Adipose tissue (tissue), 3 donors: ENCODE data around the gene EYA4. TPM values are rescaled to one million over a fixed set of nuclear protein-coding genes. Genes with fewer than 3 reads are reported as not detected.

Experiments
- H3K27ac ChIP-seq: one replicate; pipeline ENCODE4 v1.5.1; 2013; ENCODE audit warnings: low read depth, low read length
- WGBS, 3 donors: extraction: QIAGEN DNeasy Blood & Tissue Kit; methylation state at CpG; one replicate each; pipeline ENCODE4 v1.1.7; 2013; 5-methylcytosine and 5-hydroxymethylcytosine counted together
- polyA plus RNA-seq, 3 donors: library from polyadenylated mRNA; stranded (reverse); fragments of 200-250 nt; gene quantifications; one replicate each; pipeline ENCODE4 v1.2.3, GENCODE V29; 2013
- donor health status: healthy with polysubstance abuse.
- donor health status: Bipolar disorder and iron deficiency.
- donor health status: healthy.

Gene EYA4
- polyA plus RNA-seq, 3 donors = 0.06 to 0.90 (median 0.43) TPM

DNA sequence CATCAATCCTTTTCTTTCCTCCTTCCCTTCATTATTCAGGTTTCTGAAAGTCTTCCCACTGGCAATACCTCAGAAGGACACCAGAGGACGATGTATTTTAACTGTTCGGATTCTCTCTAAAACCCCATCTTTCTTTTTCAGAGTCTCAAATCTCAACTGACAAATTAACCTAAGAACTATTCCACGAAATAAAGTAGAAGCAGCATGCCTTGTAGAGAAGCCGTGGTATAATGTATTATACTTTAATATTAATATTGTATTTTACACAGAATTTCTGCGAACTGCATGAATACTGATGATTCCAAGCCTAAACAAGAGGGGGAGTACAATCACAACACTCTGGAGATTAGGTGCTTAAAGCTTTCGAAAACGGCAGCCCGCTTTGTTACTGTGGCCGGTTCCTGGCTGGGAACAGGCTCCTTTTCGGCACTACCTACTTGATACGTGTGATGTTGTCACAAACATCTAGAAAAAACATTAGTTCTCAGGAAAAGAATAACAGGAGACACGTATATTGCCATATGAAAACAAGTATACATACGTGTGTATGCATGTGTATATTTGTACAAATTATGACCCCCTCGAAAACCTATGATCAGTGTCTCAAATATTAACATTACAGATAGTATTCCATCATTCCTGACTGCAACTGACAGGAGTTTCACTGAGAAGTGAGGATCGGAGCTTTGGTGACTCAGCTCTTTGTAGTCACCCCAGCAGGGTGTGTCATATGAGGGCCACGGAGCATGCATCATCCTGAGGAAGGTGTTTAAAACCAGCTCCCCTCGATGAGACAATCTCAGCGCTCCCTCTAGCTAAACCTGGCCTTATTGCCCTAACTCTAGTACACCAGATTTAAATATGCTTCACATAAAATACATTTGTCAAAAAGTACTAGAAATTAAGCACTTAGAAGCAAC, 328.1 kb downstream of the EYA4 start:
- 5 to 6% (median 6%) methylated on average over 18 of the region's 18 CpGs for WGBS, 3 donors
- no peak overlapping the region for H3K27ac ChIP-seq

DNA sequence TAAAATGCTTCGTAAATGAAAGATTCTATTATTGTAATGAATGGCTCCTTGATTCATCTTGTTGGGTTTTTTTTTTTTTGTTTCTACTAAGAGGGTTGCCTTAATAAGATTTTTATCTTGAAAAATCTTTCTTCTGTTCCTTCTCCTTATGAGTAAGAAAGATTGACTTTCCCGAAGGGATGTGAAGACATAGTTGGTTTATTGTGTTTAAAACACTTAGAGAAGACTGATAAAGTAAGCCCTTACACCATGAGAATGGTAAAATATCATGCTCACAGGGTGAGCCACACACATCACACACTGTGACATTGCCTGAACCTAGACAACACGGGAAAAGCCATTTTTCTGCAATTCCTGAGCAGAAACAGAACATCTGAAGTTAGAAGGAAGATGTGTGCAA, 330.5 kb downstream of the EYA4 start:
- no peak overlapping the region for H3K27ac ChIP-seq
- WGBS, 3 donors = 51 to 80% (median 73%) methylated on average over 3 of the region's 3 CpGs

DNA sequence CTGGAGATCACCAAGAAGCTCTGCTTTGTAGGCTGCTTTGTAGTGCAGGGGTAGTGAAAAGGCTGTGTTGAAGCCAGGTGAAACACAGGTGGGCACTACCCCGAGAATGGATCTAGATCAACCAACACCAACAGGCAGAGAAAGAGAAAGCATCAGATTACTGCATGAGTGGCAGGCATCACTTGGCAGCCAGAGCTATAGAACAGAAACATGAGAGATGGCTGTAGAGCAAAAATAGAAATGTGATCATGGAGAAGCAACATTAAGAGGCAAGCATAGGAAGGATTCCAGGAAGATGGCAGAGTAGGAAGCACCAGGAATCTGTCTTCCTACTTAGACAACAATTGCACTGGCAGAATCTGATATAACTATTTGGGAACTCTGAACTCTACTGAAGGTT, 336.7 kb downstream of the EYA4 start:
- no peak overlapping the region for H3K27ac ChIP-seq
- 0 to 90% (median 0%) methylated on average over 1 of the region's 1 CpG for WGBS, 3 donors
